CD4-positive, alpha-beta T cell treated with Interleukin-1 beta for 1 hour (primary cell): ENCODE results near the gene EPC1.
"Not testable (repeated sequence)": the region's sequence is repeated elsewhere in the genome, so short reads cannot be mapped to it uniquely, and the experiment has no call there.

Experiments used
- DNase-seq, 2 donors: peaks; one replicate each; pipeline ENCODE4 v3.0.0-alpha.2; 2020 to 2022

EPC1 gene

GRCh38 chr10:32271617-32272016, 75.3 kb downstream of the EPC1 start:
- no peak for DNase-seq

- no peak for DNase-seq
These were observed 77.4 kb downstream of the EPC1 start for GRCh38 chr10:32269343-32270100.

- no peak for DNase-seq
These were observed 78.2 kb downstream of the EPC1 start for GRCh38 chr10:32268788-32269187.

- DNase-seq: no peak
These were observed 80.0 kb downstream of the EPC1 start for GRCh38 chr10:32266979-32267378.

GRCh38 chr10:32266566-32266965, 80.4 kb downstream of the EPC1 start:
- no peak for DNase-seq

- DNase-seq: no peak
These were observed 81.2 kb downstream of the EPC1 start for GRCh38 chr10:32265756-32266155.

GRCh38 chr10:32263300-32263699, 83.7 kb downstream of the EPC1 start:
- no peak for DNase-seq

GRCh38 chr10:32259551-32259950, 87.4 kb downstream of the EPC1 start:
- DNase-seq: no peak

GRCh38 chr10:32256613-32257437, 90.1 kb downstream of the EPC1 start:
- DNase-seq: peak; percentile 70 to 77

GRCh38 chr10:32253821-32254220, 93.1 kb downstream of the EPC1 start:
- DNase-seq: no peak

GRCh38 chr10:32253276-32253675, 93.7 kb downstream of the EPC1 start:
- no peak for DNase-seq

- not testable (repeated sequence) for DNase-seq
These were observed 96.5 kb downstream of the EPC1 start for GRCh38 chr10:32250489-32250888.

GRCh38 chr10:32246685-32247084, 100.3 kb downstream of the EPC1 start:
- no peak for DNase-seq

- no peak for DNase-seq
These were observed 101.2 kb downstream of the EPC1 start for GRCh38 chr10:32245760-32246159.

- no peak for DNase-seq
These were observed 102.3 kb downstream of the EPC1 start for GRCh38 chr10:32244421-32245207.

GRCh38 chr10:32244011-32244410, 102.9 kb downstream of the EPC1 start:
- no peak for DNase-seq

- DNase-seq: no peak
These were observed 105.0 kb downstream of the EPC1 start for GRCh38 chr10:32241946-32242345.

GRCh38 chr10:32240471-32240870, 106.5 kb downstream of the EPC1 start:
- no peak for DNase-seq

- DNase-seq: no peak
These were observed 107.2 kb downstream of the EPC1 start for GRCh38 chr10:32239769-32240168.

GRCh38 chr10:32237644-32238345, 109.2 kb downstream of the EPC1 start:
- DNase-seq: no peak

GRCh38 chr10:32234471-32234870, 112.5 kb downstream of the EPC1 start:
- DNase-seq: no peak

GRCh38 chr10:32233375-32233774, 113.6 kb downstream of the EPC1 start:
- DNase-seq: not testable (repeated sequence)

- DNase-seq: no peak
These were observed 114.6 kb downstream of the EPC1 start for GRCh38 chr10:32232378-32232777.
